SU-DHL-6 (cell line): ENCODE data around the gene CEP43.

ENCODE experiments used
- CTCF ChIP-seq: fragments of 200-600 bp; sonication (generic); IDR thresholded peaks from one replicate; pipeline ENCODE4 v1.5.1; 2017; ENCODE audit warnings: antibody characterized with exemption, mild to moderate bottlenecking, low read length, moderate library complexity; ENCODE audit not compliant: insufficient read depth, poor library complexity, severe bottlenecking
- EZH2phosphoT487 ChIP-seq: fragments of 200-600 bp; sonication (generic), shearing (Covaris generic); conservative IDR thresholded peaks from 2 replicates; pipeline ENCODE4 v1.6.1; 2018; ENCODE audit warnings: mild to moderate bottlenecking, antibody characterized with exemption, low read length, moderate library complexity, mixed read lengths

DNA sequence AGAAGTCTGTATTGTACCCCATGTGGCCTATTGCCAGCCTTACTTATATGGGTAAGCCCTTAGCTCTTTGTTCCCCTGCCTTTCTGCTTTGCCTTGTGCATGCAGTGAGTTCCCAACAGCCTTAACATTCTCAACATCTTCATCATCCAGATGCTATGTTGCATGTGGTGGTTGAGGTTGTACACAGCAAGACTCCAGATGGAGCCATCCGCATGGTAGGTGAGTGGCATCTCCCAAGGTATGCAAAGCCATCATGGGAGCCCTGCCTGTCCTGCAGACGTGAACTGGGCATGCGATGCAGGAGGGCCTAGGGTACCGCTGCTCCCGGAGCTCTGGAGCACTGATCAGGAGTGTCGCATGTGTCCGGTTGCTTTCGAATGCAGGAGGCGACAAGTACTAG is 16.1 kb downstream of the CEP43 start:
- TF ChIP-seq EZH2phosphoT487 (no peak), CTCF (no peak)
